OCI-LY7 (cell line): Measurements from ENCODE around the gene PCDH12. TPM values are rescaled to one million over a fixed set of nuclear protein-coding genes. Genes with fewer than 3 reads are reported as not detected.
A peak's percentile ranks its signal among the peaks of the same experiment; 100 is the strongest.

Source experiments
- BruUV-seq: library from RNA; stranded (reverse); fragments of 400-500 nt; replicated peaks from 2 replicates; lab custom pipeline; 2021; lab: Mats Ljungman, UMichigan
- CTCF ChIA-PET: fragments of 300-600 bp; sonication (Branson Sonifier 250); formaldehyde crosslinking; loops from one replicate; lab custom pipeline; 2022; ENCODE audit warnings: antibody characterized with exemption; ENCODE audit not compliant: unreplicated experiment; lab: Charles Lee
- POLR2A ChIA-PET: fragments of 300-600 bp; sonication (Branson Sonifier 250); formaldehyde crosslinking; loops from one replicate; lab custom pipeline; 2022; ENCODE audit warnings: antibody characterized with exemption; lab: Charles Lee
- DNase-seq: peaks from one replicate; pipeline ENCODE4 v3.0.0-alpha.2; 2015; ENCODE audit warnings: low spot score
- H2AFZ ChIP-seq: fragments of 200-600 bp; sonication (generic), shearing (Covaris generic); 2 replicates; pipeline ENCODE4 v1.6.1; 2014; ENCODE audit warnings: mild to moderate bottlenecking, antibody characterized with exemption, low read length, moderate library complexity
- H3K27ac ChIP-seq: fragments of 200-600 bp; sonication (generic); 2 replicates; pipeline ENCODE4 v1.5.1; 2014; ENCODE audit warnings: mixed run types, low read depth, mild to moderate bottlenecking, moderate library complexity, low read length, inconsistent platforms; ENCODE audit not compliant: poor library complexity, severe bottlenecking
- H3K36me3 ChIP-seq: fragments of 200-600 bp; sonication (generic); 2 replicates; pipeline ENCODE4 v1.6.1; 2014; ENCODE audit warnings: mild to moderate bottlenecking, antibody characterized with exemption, low read length, moderate library complexity, mixed read lengths; ENCODE audit not compliant: insufficient read depth
- H3K4me1 ChIP-seq: fragments of 200-600 bp; sonication (generic); 2 replicates; pipeline ENCODE4 v1.5.1; 2014; ENCODE audit warnings: mild to moderate bottlenecking, low read length; ENCODE audit not compliant: insufficient read depth, poor library complexity, severe bottlenecking
- H3K4me2 ChIP-seq: fragments of 200-600 bp; sonication (generic); 2 replicates; pipeline ENCODE4 v1.6.1; 2014; ENCODE audit warnings: mild to moderate bottlenecking, low read length
- H3K4me3 ChIP-seq: fragments of 200-600 bp; sonication (generic); 2 replicates; pipeline ENCODE4 v1.5.1; 2014; ENCODE audit warnings: mild to moderate bottlenecking, low read depth, low read length; ENCODE audit not compliant: poor library complexity, severe bottlenecking
- H3K79me2 ChIP-seq: fragments of 200-600 bp; sonication (generic); 2 replicates; pipeline ENCODE4 v1.6.1; 2016; ENCODE audit warnings: low read depth, mild to moderate bottlenecking, low read length, moderate library complexity, mixed read lengths; ENCODE audit not compliant: insufficient read depth
- H3K9me2 ChIP-seq: fragments of 200-600 bp; sonication (generic); 2 replicates; pipeline ENCODE4 v1.6.1; 2016; ENCODE audit warnings: mild to moderate bottlenecking, low read length, mixed read lengths; ENCODE audit not compliant: insufficient read depth
- H3K9me3 ChIP-seq: fragments of 200-600 bp; sonication (generic); 2 replicates; pipeline ENCODE4 v1.6.1; 2014; ENCODE audit warnings: mild to moderate bottlenecking, mixed run types, low read length, mixed read lengths
- H4K20me1 ChIP-seq: fragments of 200-600 bp; sonication (generic); 2 replicates; pipeline ENCODE4 v1.6.1; 2014; ENCODE audit warnings: mild to moderate bottlenecking, antibody characterized with exemption, low read length, moderate library complexity, mixed read lengths; ENCODE audit not compliant: insufficient read depth
- EZH2phosphoT487 ChIP-seq: fragments of 200-600 bp; sonication (generic); IDR thresholded peaks from 2 replicates; pipeline ENCODE4 v1.6.1; 2018; ENCODE audit warnings: low read depth, borderline replicate concordance, mild to moderate bottlenecking, mixed run types, antibody characterized with exemption, low read length, moderate library complexity, mixed read lengths
- intact Hi-C: fragments of 100-400 bp; cut with micrococcal nuclease; formaldehyde crosslinking; loops from one replicate; pipeline ENCODE4 v1.10.0; 2022; ENCODE audit not compliant: unreplicated experiment
- total RNA-seq, 2 experiments: library from RNA; depleted of rRNA in 1 of 2; stranded (reverse); fragments of >200 nt in 1 of 2; shearing (Covaris generic) in 1 of 2; gene quantifications; 2 replicates each; pipeline ENCODE4 v1.2.3, GENCODE V29; 2014 to 2022
- TF ChIP-seq, protein P1 (sequence below): fragments of 200-600 bp; sonication (generic); conservative IDR thresholded peaks from 2 replicates; pipeline ENCODE4 v1.5.1; 2014; ENCODE audit warnings: mild to moderate bottlenecking, antibody characterized with exemption, low read length, moderate library complexity, mixed read lengths

PCDH12 gene
- total RNA-seq, 2 experiments from 2014 or later = 0.03 TPM; not detected in 1

DNA sequence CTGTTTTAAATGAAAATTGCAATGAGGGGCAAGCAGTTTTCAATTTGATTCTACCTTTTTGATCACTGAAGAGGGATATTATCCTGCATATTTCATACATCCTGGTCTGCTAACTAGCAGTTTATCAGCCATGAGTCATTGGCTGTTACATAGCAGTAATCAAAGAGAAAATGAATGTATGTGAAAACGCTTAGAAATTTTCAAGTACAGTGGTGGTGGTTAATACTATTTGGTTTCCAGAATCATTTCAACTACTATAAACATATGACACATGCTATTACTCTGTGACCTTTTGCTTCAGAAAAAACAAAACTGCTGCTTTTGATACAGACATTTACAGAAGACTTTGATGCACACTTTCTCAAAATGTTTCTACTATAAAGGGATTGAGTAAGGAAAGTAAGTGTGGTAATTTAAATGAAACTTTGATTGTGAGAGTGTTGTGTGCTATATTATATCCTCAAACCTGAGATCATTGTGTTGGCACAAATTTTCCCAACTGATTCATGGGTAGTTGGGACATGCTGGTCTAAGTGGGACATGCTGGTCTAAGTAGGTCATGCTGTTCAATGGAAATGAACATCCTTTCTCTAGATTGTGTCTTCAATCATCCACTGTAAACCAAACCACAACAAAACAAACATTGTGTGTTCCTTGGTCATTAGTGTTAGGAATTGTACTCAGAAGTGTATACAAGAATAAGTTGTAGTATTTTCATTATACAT, 16.0 kb upstream of the PCDH12 start:
- H3K4me2 ChIP-seq = no peak overlapping the region
- DNase-seq = no peak
- H3K4me1 ChIP-seq = peaks cover 16% of the 10 kb centered on the region
- H3K9me2 ChIP-seq = no peaks in the 10 kb centered on the region
- BruUV-seq = no TSS peak
- no peaks in the 10 kb centered on the region for H3K9me3 ChIP-seq
- H2AFZ ChIP-seq = no peak overlapping the region
- H4K20me1 ChIP-seq = no peaks in the 10 kb centered on the region
- peaks cover 42% of the 10 kb centered on the region for H3K79me2 ChIP-seq
- CTCF ChIA-PET = no interaction called here
- intact Hi-C loops = no loop called here
- H3K36me3 ChIP-seq = peaks cover 77% of the 10 kb centered on the region
- H3K27ac ChIP-seq = no peak overlapping the region
- POLR2A ChIA-PET = no interaction called here
- no peak for TF ChIP-seq EZH2phosphoT487
- TF ChIP-seq, protein P1, sequence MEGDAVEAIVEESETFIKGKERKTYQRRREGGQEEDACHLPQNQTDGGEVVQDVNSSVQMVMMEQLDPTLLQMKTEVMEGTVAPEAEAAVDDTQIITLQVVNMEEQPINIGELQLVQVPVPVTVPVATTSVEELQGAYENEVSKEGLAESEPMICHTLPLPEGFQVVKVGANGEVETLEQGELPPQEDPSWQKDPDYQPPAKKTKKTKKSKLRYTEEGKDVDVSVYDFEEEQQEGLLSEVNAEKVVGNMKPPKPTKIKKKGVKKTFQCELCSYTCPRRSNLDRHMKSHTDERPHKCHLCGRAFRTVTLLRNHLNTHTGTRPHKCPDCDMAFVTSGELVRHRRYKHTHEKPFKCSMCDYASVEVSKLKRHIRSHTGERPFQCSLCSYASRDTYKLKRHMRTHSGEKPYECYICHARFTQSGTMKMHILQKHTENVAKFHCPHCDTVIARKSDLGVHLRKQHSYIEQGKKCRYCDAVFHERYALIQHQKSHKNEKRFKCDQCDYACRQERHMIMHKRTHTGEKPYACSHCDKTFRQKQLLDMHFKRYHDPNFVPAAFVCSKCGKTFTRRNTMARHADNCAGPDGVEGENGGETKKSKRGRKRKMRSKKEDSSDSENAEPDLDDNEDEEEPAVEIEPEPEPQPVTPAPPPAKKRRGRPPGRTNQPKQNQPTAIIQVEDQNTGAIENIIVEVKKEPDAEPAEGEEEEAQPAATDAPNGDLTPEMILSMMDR = no peak
- no peak overlapping the region for H3K4me3 ChIP-seq

DNA sequence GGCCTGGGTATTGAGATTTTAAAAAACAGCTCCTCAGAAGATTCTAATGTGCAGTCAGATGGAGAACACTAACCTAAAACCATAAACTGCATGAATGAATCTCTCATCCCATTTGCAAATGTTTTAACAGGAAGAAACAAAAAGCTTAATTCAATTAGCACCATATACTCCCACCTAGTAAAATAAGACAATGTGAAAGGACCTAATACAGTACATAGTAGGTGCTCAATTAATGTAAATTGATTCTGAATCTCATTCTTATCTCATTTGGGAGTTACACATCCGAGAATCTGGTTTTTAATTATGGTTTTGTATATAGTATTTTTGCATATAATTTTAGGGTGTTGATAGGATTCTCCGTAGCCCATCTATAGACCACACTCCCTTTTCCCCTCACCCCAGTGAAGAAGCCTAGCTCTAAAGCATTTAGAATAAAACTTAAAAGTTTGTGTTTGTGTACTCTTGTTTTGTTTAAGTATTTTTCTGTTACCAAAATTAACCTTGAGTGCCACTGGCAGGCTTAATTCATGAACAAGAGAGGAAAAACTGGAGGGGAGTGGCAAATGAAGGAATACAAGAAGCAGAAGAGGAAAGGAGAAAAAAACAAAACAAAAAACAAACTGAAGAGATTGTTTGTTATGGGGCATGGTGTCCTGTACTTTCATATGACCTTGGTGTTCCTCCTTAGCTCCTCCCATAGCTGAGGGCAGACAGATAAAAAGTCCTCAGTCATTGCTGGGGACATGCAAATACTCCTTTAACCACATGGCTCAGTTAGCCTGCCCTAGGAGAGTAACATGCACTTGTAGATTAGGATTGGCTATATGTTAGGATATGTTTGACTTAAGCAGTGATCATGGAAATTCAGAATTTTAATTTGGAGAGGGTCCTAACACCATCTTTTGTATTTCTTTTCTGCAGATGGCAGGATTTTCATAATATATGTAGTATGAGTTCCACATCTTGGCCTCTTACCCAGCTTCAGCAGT, 12.1 kb upstream of the PCDH12 start:
- POLR2A ChIA-PET = interaction anchor here (0.6 to 4.7 kb wide), 17 partner anchors 8 to 649 kb away, joined by 3 to 29 read pairs (median 4); partner anchors contain the start of genes DELE1, GNPDA1 and TAF7
- H3K9me2 ChIP-seq = no peaks in the 10 kb centered on the region
- no TSS peak for BruUV-seq
- H3K4me2 ChIP-seq = peak overlapping the region; percentile 97
- H3K79me2 ChIP-seq = peaks cover 40% of the 10 kb centered on the region
- peaks cover 41% of the 10 kb centered on the region for H3K4me1 ChIP-seq
- H4K20me1 ChIP-seq = no peaks in the 10 kb centered on the region
- peak overlapping the region; percentile 87 for H3K4me3 ChIP-seq
- peak overlapping the region; percentile 99 for H3K27ac ChIP-seq
- peak; percentile 82 for DNase-seq
- CTCF ChIA-PET = interaction anchor here (1.1 to 2.4 kb wide), 7 partner anchors 9 to 319 kb away, joined by 3 to 15 read pairs (median 4); partner anchors contain the start of genes FCHSD1 and GNPDA1
- intact Hi-C loops = loop anchor here (2.0 kb wide), 2 partner anchors 47 to 121 kb away; partner anchors contain the start of gene DELE1
- H2AFZ ChIP-seq = peak overlapping the region; percentile 35; the same call in 1 of the 2 replicates
- TF ChIP-seq EZH2phosphoT487 = no peak
- TF ChIP-seq, protein P1 = no peak
- peaks cover 38% of the 10 kb centered on the region for H3K36me3 ChIP-seq
- no peaks in the 10 kb centered on the region for H3K9me3 ChIP-seq
